Left renal cortex interstitium (tissue), 4 donors: ENCODE results near the gene ASPSCR1. TPM values are rescaled to one million over a fixed set of nuclear protein-coding genes. Genes with fewer than 3 reads are reported as not detected.

ENCODE experiments used
- DNase-seq, 4 donors: peaks; one replicate each; pipeline ENCODE4 v3.0.0-alpha.2; 2013; ENCODE audit warnings: low read depth in 4 of 4, low spot score in 2 of 4, missing footprints in 1 of 4
- polyA plus RNA-seq, 4 donors: library from polyadenylated mRNA; unstranded; fragments of 120-200 nt; gene quantifications; one replicate each; pipeline ENCODE4 v1.2.1, GENCODE V29; 2013; ENCODE audit not compliant: insufficient read length in 4 of 4

Gene ASPSCR1
- polyA plus RNA-seq, 4 donors: 22.1 to 40.1 (median 35.8) TPM

DNA sequence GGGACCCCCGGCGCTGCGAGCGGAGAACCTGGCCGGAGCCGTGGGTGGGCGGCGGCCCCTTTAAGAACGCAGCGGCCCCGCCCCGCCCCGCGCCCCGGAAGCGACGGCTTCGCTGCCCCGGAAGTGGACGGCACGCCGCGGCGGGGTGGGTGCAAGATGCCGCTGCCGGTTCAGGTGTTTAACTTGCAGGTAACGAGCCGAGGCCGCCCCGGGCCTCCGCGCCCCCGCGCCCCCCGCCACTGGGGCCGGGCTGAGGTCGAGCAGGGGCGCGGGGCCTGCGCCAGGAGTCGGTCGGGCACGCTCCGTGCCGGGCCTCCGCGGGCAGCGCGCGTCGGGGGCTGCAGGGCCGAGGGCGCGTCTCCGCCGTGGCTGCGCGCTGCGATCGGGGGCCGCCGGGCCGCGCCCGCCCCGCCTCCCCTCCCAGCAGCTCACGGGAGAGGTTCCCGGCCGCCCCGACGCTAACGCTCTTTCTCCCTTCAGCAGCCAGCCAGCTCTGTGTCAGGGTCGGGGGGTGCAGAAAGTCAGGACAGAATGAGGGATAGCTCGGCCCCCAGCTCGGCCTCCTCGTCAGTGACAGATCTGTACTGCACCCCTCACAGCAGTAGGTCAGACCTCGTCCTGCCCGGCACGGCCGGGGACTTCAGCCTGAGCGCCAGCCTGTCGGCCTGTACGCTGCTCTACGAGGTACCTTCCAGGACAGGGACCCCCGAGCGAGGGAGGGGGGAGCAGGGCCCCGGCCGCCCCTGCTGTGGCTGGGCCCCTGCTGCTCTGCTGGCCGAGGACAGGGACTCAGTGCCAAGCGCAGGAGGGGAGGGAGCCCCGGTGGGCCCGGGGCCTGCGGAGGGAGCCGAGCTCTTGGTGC lies 74.6 kb downstream of the ASPSCR1 start, which contains the start of the genes GPS1 and RFNG:
Gene GPS1 (plus strand): TSS at position 123 of the 862 bp plus-strand sequence. CDS start 34 bp downstream, at position 157.
Gene RFNG (minus strand): TSS at position 36 of the 862 bp plus-strand sequence. CDS start 45 bp downstream, outside the sequence.
- DNase-seq: peak in 1 of 4 donors; percentile 56

DNA sequence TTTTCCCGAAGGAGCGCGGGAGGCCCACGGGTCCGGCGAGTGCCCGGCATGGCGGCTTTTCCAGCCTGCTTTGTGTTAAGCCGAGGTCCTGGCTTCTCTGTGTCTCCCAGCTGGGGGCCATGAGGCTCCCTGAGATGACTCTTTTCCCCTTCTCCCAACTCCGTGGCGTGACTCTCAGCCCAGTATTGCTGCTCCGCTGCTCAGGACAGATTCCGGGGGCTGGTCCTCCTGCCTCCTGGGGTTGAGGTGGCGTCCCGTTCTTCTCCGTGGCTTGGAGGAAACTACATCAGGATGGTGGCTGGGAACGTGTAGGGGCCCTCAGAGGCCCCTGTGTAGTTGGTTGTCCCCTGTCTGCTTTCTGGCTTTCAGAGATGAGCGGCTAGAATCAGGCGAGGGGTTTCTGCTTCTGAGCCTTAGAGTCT lies 75.2 kb downstream of the ASPSCR1 start:
- no peak for DNase-seq

DNA sequence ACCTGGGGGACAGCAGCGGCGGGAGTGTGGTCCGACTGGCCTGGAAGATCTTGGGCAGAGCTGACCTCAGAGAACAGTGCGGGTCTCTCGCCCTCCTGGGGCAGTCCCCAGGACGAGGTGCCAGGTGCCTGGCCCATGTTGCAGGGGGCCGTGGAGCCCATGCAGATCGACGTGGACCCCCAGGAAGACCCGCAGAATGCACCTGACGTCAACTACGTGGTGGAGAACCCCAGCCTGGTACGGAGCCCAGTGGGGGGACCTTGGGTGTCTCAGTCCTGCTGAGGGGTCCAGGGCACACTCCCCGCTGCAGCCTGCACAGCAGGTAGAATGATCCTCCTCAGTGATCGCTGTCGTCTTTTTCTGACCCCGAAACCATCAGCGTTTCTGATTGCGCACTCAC lies 75.7 kb downstream of the ASPSCR1 start:
- no peak for DNase-seq

DNA sequence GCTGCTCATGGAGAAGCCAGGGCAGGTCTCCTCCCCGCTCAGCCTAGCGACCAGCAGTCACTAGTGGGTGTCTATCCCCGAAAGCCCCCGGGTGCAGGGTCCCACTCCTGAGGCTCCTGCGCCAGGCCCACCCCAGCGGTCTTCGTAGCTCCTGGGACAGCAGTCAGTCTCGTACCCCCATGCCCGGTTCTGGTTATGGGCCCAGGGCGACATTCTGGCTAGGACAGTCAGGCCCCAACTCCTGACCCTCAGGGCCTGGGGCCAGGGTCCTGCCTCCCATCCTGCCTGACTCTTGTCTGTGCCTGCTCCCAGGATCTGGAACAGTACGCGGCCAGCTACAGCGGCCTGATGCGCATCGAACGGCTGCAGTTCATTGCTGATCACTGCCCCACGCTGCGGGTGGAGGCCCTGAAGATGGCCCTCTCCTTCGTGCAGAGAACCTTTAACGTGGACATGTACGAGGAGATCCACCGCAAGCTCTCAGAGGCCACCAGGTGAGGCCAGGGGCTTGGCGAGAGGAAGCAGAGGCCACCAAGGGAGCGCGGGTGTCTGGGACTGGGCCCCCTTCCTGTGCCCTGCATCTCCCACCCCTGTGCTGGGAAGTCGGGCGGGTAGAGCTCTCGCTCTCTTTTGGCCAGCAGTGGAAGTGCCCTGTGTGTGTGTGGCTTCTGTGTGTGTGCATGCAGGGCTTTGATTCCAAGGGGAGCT lies 76.3 kb downstream of the ASPSCR1 start:
- DNase-seq: no peak

GRCh38 chr17:82054351-82055022 lies 77.1 kb downstream of the ASPSCR1 start:
- DNase-seq: no peak

DNA sequence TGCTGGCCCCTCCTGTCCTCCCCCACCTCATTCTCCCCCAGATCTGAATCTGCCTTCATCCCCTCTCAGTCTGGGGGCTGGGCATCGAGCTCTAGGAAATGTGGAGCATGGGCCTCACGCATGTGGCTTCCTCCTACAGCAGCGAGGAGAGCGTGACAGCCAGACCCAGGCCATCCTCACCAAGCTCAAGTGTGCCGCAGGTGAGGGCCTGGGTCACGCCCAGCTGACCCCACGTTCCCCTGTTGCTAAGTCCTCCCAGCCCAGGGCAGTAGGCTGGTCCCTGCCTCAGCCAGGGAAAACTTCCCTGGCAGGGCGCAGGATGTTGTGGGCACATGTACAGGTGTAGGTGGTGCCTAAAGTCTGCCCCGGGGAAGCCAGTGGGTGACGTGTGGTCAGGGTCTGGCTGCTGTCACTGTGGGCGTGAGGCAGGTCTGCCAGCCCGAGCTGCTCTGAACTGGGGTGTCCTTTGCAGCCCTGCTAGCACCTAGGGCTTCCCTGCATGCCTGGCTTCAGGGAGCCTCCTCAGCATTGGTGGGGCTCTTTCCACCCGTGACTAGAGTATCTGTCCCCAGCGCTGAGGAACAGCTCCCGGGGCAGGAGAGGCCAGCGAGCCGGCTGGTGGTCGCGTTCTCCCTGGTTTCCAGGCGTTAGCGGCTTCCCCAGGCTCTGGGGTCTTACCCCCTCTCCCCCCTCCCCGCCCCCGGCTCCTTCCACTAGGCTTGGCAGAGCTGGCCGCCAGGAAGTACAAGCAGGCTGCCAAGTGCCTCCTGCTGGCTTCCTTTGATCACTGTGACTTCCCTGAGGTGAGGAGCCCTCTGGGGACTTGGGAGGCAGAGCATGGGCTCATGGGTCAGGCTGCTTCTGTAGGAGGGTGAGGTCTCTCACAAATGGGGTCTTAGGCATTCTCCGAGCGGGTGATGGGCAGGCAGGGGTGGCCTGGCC lies 77.9 kb downstream of the ASPSCR1 start:
- no peak for DNase-seq

GRCh38 chr17:82055965-82056728 lies 78.7 kb downstream of the ASPSCR1 start:
- no peak for DNase-seq

- DNase-seq: no peak
These were observed 79.5 kb downstream of the ASPSCR1 start for GRCh38 chr17:82056729-82057621.

- DNase-seq: no peak
These were observed 80.9 kb downstream of the ASPSCR1 start for GRCh38 chr17:82058230-82058854.

- DNase-seq: no peak
These were observed 81.4 kb downstream of the ASPSCR1 start for GRCh38 chr17:82058855-82059249.

- DNase-seq: no peak
These were observed 82.0 kb downstream of the ASPSCR1 start for GRCh38 chr17:82059272-82060000.

- DNase-seq: no peak
These were observed 82.6 kb downstream of the ASPSCR1 start for GRCh38 chr17:82060001-82060380.

DNA sequence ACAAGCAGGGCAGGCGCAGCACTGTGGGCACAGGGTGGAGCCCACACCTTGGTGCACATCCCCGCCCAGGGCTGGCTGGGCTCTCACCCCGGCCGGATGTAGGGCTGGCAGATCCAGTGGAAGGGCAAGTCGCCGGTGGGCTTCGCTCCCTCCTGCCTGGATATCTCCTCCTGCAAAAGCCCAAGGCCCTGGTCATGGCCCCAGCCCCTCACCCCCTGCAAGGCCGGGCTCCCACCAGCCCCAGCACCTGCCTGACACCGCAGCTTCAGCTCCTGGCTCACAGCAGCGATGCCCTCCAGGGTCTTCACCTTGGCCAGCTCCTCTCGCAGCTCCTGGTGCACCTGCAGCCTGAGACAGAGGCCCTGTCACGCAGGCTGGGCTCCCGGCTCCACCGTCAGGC lies 83.2 kb downstream of the ASPSCR1 start:
- DNase-seq: no peak

DNA sequence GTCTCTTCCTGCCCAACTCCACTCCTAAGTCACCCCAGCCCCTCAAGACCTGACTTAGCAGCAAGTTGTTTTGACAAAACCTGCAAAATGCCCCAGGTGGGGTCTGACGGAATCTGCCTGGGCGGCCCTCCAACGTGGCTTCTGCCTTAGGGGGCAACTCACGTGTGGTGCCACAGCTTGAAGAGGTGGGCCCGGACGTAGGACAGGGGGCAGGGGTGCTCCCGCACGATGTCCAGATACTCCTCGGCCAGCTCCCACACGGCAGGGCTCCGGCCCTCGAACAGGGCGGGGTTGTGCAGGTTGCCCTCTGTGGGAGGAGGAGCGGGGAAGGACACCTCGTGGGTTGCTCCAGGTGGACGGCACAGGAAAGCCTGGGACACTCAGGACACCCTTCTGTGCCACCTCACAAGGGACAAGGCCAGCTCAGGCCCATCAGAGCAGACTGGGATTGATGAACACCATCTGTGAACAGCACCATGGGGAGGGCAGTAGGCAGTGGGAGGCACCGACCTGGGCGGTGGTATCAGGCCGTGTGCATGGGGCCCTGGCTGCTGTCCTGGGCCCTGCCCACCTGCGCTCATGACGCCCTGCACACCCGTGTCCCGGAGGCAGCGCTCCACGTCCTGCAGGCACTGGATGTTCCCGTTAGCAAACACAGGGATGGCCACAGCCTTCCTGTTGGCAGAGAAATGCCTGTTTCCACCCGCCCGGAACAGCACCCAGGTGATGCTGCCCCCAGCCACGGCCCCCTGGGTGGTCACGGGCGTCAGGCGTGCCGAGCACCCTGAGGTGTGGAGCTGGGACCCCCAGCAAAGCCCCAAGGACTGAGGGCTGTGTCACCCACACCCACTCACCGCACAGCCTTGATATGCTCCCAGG lies 83.9 kb downstream of the ASPSCR1 start:
- DNase-seq: no peak

DNA sequence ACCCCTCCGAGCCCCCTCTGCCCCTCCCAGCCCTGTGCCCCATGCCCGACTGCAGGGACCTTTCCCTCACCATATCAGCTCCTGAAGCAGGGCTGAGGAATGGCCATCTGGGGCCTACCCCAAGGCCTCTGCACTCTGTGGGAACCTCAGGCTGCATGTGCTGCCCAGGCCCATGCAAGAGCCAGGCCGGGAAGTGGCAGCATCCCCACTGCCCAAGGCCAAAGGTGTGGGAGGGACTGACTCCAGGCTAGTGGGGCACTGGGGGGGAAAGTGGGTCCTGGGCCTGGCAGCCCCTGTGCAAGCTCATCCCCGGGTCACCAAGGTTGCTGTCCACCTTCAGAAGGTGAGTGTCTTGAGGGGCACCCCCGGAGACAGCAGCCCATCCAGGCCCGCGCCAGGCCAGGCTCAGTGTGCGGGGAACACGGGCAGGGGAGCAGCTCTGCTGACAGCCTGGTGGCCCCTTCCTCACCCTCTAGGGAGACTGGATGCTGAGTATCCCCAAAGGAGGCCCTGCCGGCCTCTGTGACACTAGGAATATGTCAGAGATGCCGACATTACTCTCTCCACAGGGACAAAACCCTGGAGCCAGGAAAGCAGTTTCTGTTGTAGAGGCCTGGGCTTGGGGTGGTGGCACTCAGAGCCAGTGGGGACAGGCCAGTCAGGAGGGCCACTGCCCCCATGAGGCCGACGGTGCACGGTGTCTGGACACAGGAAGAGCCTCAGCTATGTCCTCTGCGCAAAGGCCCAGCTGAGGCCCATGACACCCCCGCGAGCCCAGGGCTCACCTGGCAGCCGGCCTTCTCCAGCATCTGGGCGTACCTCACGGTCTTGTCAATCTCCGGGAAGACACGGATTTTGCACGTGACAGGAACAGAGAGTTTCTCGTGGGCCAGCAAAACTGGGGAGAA lies 84.9 kb downstream of the ASPSCR1 start:
- DNase-seq: no peak
